ENCODE data around the gene B4GAT1.

DNA sequence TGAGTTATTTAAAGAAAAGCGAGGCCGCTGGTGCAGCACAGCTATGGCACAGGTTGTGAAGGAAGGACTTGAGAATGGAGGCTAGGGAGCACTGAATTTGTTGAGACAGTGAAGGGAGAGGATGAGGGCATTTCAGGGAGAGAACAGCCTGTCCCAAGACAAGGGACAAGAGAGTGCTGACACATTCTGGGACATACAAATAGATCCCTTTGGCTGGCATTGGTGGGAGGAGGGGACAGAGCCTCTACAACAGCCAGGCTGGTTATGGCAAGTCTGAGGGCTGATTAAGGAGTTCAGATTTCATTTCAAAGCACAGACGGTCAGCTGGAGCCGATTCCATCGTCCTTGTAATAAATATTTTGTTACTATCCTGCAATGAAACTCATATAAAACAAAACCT lies 25.8 kb upstream of the B4GAT1 start:
- TF ChIP-seq POLR2A (IDR thresholded peaks at IDR 0.05; ENCODE audit: low read depth), result no peak
- TF ChIP-seq, protein P1, sequence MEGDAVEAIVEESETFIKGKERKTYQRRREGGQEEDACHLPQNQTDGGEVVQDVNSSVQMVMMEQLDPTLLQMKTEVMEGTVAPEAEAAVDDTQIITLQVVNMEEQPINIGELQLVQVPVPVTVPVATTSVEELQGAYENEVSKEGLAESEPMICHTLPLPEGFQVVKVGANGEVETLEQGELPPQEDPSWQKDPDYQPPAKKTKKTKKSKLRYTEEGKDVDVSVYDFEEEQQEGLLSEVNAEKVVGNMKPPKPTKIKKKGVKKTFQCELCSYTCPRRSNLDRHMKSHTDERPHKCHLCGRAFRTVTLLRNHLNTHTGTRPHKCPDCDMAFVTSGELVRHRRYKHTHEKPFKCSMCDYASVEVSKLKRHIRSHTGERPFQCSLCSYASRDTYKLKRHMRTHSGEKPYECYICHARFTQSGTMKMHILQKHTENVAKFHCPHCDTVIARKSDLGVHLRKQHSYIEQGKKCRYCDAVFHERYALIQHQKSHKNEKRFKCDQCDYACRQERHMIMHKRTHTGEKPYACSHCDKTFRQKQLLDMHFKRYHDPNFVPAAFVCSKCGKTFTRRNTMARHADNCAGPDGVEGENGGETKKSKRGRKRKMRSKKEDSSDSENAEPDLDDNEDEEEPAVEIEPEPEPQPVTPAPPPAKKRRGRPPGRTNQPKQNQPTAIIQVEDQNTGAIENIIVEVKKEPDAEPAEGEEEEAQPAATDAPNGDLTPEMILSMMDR (IDR thresholded peaks at IDR 0.05), result no peak

Data from esophagus muscularis mucosa (tissue), 3 donors.